ENCODE results near the gene CEMP1.

The CEMP1 gene

GRCh38 chr16:2518823-2519710 is 12.1 kb downstream of the CEMP1 start:
- DNase-seq: no peak

GRCh38 chr16:2517954-2518605 is 13.1 kb downstream of the CEMP1 start:
- DNase-seq: no peak

- DNase-seq: no peak
Observed at GRCh38 chr16:2516391-2517240, 14.6 kb downstream of the CEMP1 start.

- no peak for DNase-seq
Observed at GRCh38 chr16:2515180-2515851, 15.9 kb downstream of the CEMP1 start.

- peak; percentile 54 for DNase-seq
Observed at GRCh38 chr16:2514333-2515179, 16.7 kb downstream of the CEMP1 start.

GRCh38 chr16:2513405-2514332 is 17.5 kb downstream of the CEMP1 start, which contains the start of gene ATP6V0C:
ATP6V0C (plus strand) TSS chr16:2513952; CDS start chr16:2514104, 152 bp downstream.
- DNase-seq: peak; percentile 95

- DNase-seq: peak; percentile 39
Observed at GRCh38 chr16:2512735-2513404, 18.3 kb downstream of the CEMP1 start.

GRCh38 chr16:2511996-2512734 is 19.0 kb downstream of the CEMP1 start:
- DNase-seq: no peak

- no peak for DNase-seq
Observed at GRCh38 chr16:2511128-2511800, 19.9 kb downstream of the CEMP1 start.

- DNase-seq: no peak
Observed at GRCh38 chr16:2508722-2509400, 22.3 kb downstream of the CEMP1 start.

GRCh38 chr16:2507665-2508064 is 23.5 kb downstream of the CEMP1 start:
- no peak for DNase-seq

- DNase-seq: no peak
Observed at GRCh38 chr16:2507052-2507659, 24.1 kb downstream of the CEMP1 start.

- DNase-seq: no peak
Observed at GRCh38 chr16:2505695-2506094, 25.5 kb downstream of the CEMP1 start.

GRCh38 chr16:2501946-2502895 is 29.0 kb downstream of the CEMP1 start:
- no peak for DNase-seq

GRCh38 chr16:2500918-2501750 is 30.1 kb downstream of the CEMP1 start:
- DNase-seq: peak; percentile 82
